Natural killer cell treated with Interleukin-12 subunit alpha and Interleukin-12 subunit beta and Interleukin-15 and Interleukin-18, amount 100 ng/mL, for 72 hours (primary cell): ENCODE results near the gene SLC35F3. TPM values are rescaled to one million over a fixed set of nuclear protein-coding genes. Genes with fewer than 3 reads are reported as not detected.
"Not testable (repeated sequence)": the region's sequence is repeated elsewhere in the genome, so short reads cannot be mapped to it uniquely, and the experiment has no call there.

Source experiments
- ATAC-seq, 2 donors: fragments of 150-1000 bp; cut with Tn5 transposase in 1 of 2; sonication (Bioruptor Pico), chemical (Tn5 transposase) in 1 of 2; 2 replicates each; pipeline ENCODE4 v1.10.0; 2021
- DNase-seq: peaks from one replicate; pipeline ENCODE4 v3.0.0; 2022; ENCODE audit warnings: low spot score
- H3K27ac Mint-ChIP-seq, 2 donors: 1 replicate in 1 of 2; 2 replicates in 1 of 2; pipeline ENCODE4 v1.8.0; 2022; ENCODE audit warnings: mixed read lengths in 2 of 2, mild to moderate bottlenecking in 1 of 2, moderate library complexity in 1 of 2
- H3K27me3 Mint-ChIP-seq, 2 donors: 1 replicate in 1 of 2; 2 replicates in 1 of 2; pipeline ENCODE4 v1.8.0; 2022; ENCODE audit warnings: mixed read lengths in 2 of 2
- H3K36me3 Mint-ChIP-seq: one replicate; pipeline ENCODE4 v1.8.0; 2022; ENCODE audit warnings: mixed read lengths
- H3K4me1 Mint-ChIP-seq, 2 donors: 1 replicate in 1 of 2; 2 replicates in 1 of 2; pipeline ENCODE4 v1.8.0; 2022; ENCODE audit warnings: low read depth in 2 of 2, mixed read lengths in 2 of 2, mild to moderate bottlenecking in 1 of 2
- H3K4me3 Mint-ChIP-seq: one replicate; pipeline ENCODE4 v1.8.0; 2022; ENCODE audit warnings: mixed read lengths
- H3K9me3 Mint-ChIP-seq: 2 replicates; pipeline ENCODE4 v1.8.0; 2022; ENCODE audit warnings: mixed read lengths
- total RNA-seq, 2 donors: library from RNA; stranded (reverse); gene quantifications; one replicate each; pipeline ENCODE4 v1.2.3, GENCODE V29; 2022

SLC35F3 gene
- total RNA-seq, 2 donors from 2014 or later: 0.14 to 0.56 TPM

DNA sequence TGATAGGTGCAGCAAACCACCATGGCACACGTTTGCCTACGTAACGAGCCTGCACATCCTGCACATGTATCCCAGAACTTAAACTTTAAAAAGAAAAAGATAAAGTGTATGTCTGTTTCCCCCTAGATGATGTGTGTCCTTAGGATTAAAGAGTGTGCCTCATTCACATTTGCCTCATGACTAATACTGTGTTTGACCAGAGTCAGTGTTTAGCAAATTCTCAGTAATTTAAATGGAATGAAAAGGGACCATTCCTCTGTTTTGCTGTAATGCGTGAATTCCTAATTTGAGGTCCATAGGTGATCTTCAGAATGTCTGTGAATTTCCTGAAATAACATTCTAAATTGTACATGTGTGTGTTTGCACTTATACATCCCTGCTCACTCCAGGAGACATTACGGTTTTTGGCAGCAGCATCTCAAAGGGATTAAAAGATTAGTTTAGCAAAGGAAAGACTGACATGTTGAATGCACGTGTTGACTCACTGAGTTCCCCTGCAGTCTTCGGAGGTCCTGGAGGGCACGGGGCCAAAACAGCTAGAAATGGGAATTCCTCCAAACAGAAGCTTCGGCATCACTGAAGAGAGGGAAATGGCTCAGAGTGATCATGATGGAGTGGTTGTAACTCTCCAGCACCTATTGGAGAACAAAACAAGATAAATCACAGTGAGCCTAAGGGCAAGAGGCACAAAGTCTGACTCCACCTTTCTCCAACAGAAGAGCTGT, 19.1 kb upstream of the SLC35F3 start:
- H3K9me3 Mint-ChIP-seq: peaks cover 12% of the 10 kb centered on the region
- H3K27me3 Mint-ChIP-seq: peaks cover 2 to 20% of the 10 kb centered on the region in 2 donors
- DNase-seq (no peak), ATAC-seq (no peak)
- no peaks in the 10 kb centered on the region for H3K4me1 Mint-ChIP-seq
- no peaks in the 10 kb centered on the region for H3K36me3 Mint-ChIP-seq
- no peak overlapping the region for H3K27ac Mint-ChIP-seq
- H3K4me3 Mint-ChIP-seq: no peak overlapping the region

DNA sequence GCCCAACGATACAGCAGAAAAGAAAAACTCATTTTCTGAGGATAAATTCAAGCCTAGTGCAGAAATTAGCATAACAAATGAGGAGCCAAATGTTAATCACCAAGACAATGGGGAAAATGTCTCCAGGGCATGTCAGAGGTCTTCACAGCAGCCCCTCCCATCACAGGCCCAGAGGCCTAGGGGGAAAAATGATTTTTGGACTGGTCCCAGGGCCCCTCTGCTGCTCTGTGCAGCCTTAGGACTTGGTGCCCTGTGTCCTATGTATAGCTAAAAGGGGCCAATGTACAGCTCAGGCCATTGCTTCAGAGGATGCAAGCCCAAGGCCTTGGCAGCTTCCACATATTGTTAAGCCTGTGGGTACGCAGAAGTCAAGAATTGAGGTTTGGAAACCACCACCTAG, 13.3 kb upstream of the SLC35F3 start:
- H3K27me3 Mint-ChIP-seq, ATAC-seq, H3K4me1 Mint-ChIP-seq: not testable (repeated sequence)

DNA sequence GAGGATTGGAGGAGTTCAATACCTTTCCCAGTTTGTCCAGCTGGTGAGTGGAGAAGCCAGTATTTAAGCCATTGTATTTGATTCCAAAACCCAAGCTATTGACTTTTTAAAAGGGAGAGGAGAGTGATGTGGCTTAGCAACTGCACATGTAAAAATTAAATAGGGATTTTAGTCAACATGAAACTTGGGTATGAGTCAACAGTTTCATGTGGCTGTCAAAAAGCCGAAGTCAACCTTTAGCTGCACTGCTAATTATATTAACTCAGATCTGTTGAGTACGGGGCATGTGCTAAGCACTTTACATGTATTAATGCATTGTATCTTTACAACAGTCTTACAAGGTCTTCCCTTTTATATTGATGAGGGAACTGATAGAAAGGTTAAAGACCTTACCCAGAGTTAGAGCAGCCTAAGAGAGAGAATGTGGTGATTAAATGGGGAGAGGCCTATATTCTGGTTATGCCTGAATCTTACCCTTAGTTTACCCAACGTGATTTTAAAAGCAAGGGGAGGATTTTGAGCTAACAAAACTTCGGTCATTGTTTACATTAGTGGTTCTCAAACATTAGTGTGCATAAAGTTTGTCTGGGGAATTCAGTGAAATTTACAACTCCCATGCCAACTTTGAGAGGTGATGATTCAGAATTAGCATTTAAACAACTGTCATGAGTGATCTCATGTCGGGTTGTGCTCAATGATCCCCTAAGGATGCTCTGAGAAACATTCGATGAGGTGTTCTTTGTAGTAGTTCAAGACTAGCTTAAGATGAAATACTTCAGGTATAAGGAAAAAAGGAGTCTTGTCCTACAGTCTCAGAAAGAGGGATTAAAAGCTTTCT, 6.9 kb upstream of the SLC35F3 start:
- Mint-ChIP-seq H3K9me3 (no peaks in the 10 kb centered on the region), H3K27me3 (peaks cover 6 to 25% of the 10 kb centered on the region in 2 donors), H3K27ac (no peak overlapping the region), H3K4me1 (no peaks in the 10 kb centered on the region), H3K4me3 (no peak overlapping the region), H3K36me3 (peaks cover 4% of the 10 kb centered on the region)
- DNase-seq: no peak
- peak in 1 of 2 donors; percentile 52 for ATAC-seq

More for the DNA sequence above, 13.3 kb upstream of the SLC35F3 start:
- not testable (repeated sequence) for H3K36me3 Mint-ChIP-seq, H3K27ac Mint-ChIP-seq, H3K4me3 Mint-ChIP-seq, DNase-seq
- H3K9me3 Mint-ChIP-seq: peaks cover 11% of the 10 kb centered on the region

DNA sequence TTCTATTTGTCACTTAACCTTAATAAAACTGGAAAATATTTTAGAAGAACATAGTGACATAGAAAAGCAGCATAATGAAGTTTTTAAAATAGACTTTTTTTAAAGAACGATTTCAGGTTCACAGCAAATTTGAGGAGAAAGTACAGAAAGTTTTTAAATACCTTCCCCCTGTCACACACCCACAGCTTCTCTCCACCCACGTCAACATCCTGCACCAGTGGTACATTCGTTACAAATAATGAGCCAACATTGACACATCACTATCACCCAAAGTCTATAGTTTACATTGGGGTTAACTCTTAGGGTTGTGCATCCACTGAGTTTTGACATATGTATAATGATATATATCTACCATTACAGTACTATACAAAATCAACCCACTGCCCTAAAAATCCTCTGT, 3.0 kb upstream of the SLC35F3 start:
- Mint-ChIP-seq H3K27me3 (peaks cover 25 to 54% of the 10 kb centered on the region in 2 donors), H3K36me3 (peaks cover 12% of the 10 kb centered on the region), H3K27ac (no peak overlapping the region), H3K9me3 (peaks cover 5% of the 10 kb centered on the region), H3K4me1 (peaks cover 3 to 6% of the 10 kb centered on the region in 2 donors), H3K4me3 (no peak overlapping the region)
- no peak for ATAC-seq
- no peak for DNase-seq

DNA sequence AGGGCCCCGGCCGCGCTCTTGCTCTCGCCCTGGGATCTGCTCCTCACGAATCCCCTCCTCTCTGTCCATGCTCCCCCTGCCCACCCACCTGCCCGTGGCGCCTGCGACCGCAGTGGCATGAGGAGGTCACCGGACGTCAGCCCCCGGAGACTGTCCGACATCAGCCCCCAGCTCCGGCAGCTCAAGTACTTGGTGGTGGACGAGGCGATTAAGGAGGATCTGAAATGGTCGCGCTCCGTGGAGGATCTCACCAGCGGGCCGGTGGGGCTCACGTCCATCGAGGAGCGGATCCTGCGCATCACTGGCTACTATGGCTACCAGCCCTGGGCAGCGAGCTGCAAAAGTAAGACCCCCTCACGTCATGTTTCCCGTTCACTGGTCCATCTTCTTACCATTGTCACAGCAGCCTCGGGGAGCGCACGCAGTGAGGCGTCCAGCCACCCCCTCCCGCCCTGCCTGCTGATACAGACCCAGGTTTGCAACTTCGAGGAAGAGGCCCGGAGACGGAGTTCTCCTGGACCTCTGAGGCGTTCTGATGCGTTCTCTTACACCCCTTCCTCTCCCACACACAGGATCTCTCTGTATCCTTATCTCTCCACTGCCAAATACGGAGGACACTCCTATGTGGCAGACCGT, 1.1 kb downstream of the SLC35F3 start:
- peaks cover 35 to 60% of the 10 kb centered on the region in 2 donors for H3K27me3 Mint-ChIP-seq
- peaks cover 8% of the 10 kb centered on the region for H3K36me3 Mint-ChIP-seq
- DNase-seq: no peak
- H3K9me3 Mint-ChIP-seq: peaks cover 5% of the 10 kb centered on the region
- H3K27ac Mint-ChIP-seq: no peak overlapping the region
- H3K4me3 Mint-ChIP-seq: no peak overlapping the region
- ATAC-seq: peak; percentile 15 to 31
- H3K4me1 Mint-ChIP-seq: peaks cover 3 to 6% of the 10 kb centered on the region in 2 donors

DNA sequence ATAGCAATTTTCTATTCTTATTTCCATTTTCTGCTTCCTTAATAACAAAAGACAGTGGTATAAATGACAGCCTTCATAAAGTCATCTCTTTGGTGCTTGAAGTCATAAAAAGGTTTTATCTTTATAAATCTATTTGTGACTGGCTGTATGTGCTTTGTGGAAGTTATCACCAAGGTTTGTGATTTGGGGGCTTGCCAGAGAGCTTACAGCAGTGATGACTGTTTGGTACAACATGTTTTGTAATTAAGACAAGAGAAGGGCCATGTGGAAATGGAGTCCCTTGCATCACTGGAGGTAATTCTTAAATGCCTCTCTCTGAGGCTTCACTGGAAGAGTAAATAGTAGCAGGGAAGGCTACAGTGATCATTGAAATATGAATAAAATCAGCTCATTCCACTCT, 2.7 kb downstream of the SLC35F3 start:
- Mint-ChIP-seq H3K36me3 (peaks cover 8% of the 10 kb centered on the region), H3K27me3 (peaks cover 32 to 66% of the 10 kb centered on the region in 2 donors), H3K4me3 (no peak overlapping the region), H3K27ac (no peak overlapping the region), H3K9me3 (peaks cover 5% of the 10 kb centered on the region), H3K4me1 (peaks cover 3 to 6% of the 10 kb centered on the region in 2 donors)
- no peak for DNase-seq
- ATAC-seq: no peak

DNA sequence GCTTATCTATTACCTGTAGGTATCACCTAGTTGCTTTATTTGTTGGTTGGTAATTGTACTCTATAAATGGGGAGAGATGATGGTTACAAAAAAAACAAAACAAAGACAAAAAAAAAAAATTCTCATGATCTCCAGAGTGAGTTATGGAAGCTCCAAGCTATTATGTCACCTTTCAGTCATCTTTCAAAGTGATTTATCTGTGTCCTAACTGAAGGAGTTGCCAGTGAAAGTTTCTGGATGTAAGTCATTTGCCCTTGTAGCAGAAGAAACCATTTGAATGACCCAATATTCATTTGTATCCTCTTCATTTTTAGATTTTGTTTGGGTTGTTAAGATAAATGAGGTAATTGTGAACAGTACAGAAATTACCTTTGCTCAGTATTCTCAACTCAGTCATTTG, 3.6 kb downstream of the SLC35F3 start:
- peaks cover 8% of the 10 kb centered on the region for H3K36me3 Mint-ChIP-seq
- H3K4me1 Mint-ChIP-seq: peaks cover 3 to 6% of the 10 kb centered on the region in 2 donors
- H3K9me3 Mint-ChIP-seq: peaks cover 5% of the 10 kb centered on the region
- peaks cover 29 to 58% of the 10 kb centered on the region in 2 donors for H3K27me3 Mint-ChIP-seq
- no peak for DNase-seq
- no peak for ATAC-seq
- H3K27ac Mint-ChIP-seq: no peak overlapping the region
- H3K4me3 Mint-ChIP-seq: no peak overlapping the region

DNA sequence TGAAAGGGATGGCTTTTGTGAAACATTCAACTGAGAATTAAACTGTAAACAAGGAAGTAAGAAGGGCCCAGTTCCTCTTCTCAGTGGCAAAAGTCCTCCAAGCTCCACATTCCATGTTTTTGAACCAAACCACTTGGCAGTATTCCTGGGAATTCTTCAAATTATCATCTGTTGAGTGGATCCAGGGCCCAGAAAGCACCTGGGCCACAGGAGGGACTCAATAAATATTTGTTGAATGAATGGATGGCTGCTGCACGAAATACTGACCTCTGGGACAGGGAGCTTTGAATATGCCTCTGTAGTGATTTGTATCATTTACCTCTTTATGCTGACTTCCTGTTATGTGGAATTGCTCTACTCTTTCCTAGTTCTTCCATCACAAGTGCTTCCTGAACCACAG, 4.7 kb downstream of the SLC35F3 start:
- Mint-ChIP-seq H3K36me3 (peaks cover 3% of the 10 kb centered on the region), H3K4me1 (peaks cover 2 to 3% of the 10 kb centered on the region in 2 donors), H3K27me3 (peaks cover 25 to 49% of the 10 kb centered on the region in 2 donors), H3K27ac (no peak overlapping the region), H3K9me3 (peaks cover 4% of the 10 kb centered on the region), H3K4me3 (no peak overlapping the region)
- DNase-seq (no peak), ATAC-seq (no peak)

DNA sequence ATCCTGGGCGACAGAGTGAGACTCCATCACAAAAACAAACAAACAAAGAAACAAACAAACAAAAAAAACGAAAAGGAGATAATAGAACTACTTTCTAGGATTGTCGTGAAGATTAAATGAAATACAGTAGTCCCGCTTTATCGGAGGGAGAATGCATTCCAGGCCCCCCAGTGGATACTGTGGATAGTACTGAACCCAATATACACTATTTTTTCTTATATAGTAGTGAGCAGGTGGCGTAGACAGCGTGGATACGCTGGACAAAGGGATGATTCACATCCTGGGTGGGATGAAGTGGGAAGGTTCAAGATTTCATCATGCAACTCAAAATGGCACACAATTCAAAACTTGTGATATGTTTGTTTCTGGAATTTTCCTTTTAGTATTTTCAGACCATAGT, 8.0 kb downstream of the SLC35F3 start:
- peaks cover 10 to 28% of the 10 kb centered on the region in 2 donors for H3K27me3 Mint-ChIP-seq
- no peak overlapping the region for H3K27ac Mint-ChIP-seq

DNA sequence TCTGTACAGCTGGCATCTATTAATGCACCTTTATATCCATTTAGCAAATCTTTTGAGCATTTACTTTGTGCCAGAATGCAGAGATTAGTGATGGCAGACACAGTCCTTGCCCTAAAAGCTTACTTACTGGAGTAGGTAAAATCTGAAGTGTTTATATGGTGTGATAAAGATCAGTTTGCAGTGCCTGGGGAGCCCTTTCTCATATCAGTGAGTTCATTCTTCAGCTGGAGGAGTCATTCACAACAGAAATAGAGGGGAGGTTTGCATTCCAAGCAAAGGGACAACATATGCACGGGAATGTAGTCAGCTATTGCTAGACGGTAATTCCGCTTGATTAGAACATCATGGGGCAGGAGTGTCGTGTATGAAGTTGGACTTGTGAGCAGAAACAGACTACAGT, 8.4 kb downstream of the SLC35F3 start:
- H3K27ac Mint-ChIP-seq: no peak overlapping the region
- no peaks in the 10 kb centered on the region for H3K9me3 Mint-ChIP-seq
- no peaks in the 10 kb centered on the region for H3K4me1 Mint-ChIP-seq
- peaks cover 9 to 23% of the 10 kb centered on the region in 2 donors for H3K27me3 Mint-ChIP-seq
- ATAC-seq (no peak), DNase-seq (no peak)
- no peak overlapping the region for H3K4me3 Mint-ChIP-seq
- H3K36me3 Mint-ChIP-seq: no peaks in the 10 kb centered on the region

More for the DNA sequence above, 8.0 kb downstream of the SLC35F3 start:
- ATAC-seq (no peak), DNase-seq (no peak)
- no peaks in the 10 kb centered on the region for H3K36me3 Mint-ChIP-seq
- no peaks in the 10 kb centered on the region for H3K9me3 Mint-ChIP-seq
- no peaks in the 10 kb centered on the region for H3K4me1 Mint-ChIP-seq
- no peak overlapping the region for H3K4me3 Mint-ChIP-seq

DNA sequence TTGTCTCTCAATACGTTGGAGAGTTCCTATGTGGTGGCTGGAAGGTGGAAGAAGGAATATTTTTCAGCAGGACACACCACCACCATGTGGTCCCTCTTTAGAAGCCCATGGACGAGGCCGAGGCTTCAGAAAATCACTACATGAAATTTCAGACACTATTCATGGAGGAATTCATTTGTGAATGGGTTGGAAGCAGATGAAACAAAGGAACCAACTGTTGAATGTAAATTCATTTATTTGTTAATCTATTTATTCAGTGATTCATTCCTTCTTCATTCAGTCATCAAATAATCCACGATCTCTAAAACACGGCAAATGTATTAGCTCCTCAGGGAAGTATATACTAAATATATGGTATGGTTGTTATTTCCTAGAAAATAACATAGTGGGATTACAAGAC, 12.2 kb downstream of the SLC35F3 start:
- Mint-ChIP-seq H3K36me3 (no peaks in the 10 kb centered on the region), H3K27me3 (no peaks in the 10 kb centered on the region), H3K27ac (no peak overlapping the region), H3K9me3 (peaks cover 3% of the 10 kb centered on the region), H3K4me1 (no peaks in the 10 kb centered on the region), H3K4me3 (no peak overlapping the region)
- ATAC-seq: no peak
- no peak for DNase-seq

DNA sequence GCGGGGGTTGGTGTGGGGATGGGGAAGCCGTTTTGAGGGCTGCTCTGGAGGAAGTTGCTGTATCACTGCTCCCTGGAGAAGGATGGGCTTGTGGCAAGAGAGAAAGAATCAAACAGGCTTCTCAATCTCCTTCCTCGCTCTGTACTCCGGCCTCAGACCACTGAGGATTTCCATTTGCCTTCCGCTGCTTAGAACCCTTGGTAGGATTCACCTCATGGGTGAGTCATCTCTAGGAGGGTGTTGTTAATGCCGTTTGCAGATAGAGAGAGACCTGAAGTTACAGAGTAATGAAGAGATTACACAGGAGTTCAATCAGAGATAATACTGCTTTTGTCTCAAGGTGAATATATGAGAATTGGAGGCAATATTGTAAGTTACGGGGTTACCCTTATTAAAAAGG, 15.3 kb downstream of the SLC35F3 start:
- no peaks in the 10 kb centered on the region for H3K4me1 Mint-ChIP-seq
- DNase-seq: no peak
- ATAC-seq: no peak
- H3K4me3 Mint-ChIP-seq: no peak overlapping the region
- peaks cover 4% of the 10 kb centered on the region for H3K36me3 Mint-ChIP-seq
- no peak overlapping the region for H3K27ac Mint-ChIP-seq
- peaks cover 0 to 7% of the 10 kb centered on the region in 2 donors for H3K27me3 Mint-ChIP-seq
- peaks cover 10% of the 10 kb centered on the region for H3K9me3 Mint-ChIP-seq

DNA sequence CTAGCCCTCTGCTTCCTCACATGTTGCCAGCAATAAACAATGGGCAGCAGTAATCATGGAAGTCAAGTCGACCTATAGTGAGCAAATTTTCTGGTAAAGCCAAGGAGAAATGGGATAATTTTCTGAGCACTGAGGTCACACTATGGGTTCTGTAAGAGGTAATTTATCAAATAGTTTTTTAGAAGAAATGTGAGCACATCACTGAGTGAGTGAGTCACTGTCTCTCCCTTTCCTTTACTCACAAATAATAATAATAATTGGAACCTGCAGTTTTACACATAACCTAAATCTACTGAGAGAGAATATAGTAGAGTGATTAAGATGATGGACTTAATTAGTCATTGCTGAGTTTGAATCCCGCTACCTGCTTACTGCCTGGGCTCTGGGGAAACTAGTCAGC, 23.6 kb downstream of the SLC35F3 start:
- peaks cover 4% of the 10 kb centered on the region for H3K36me3 Mint-ChIP-seq
- no peaks in the 10 kb centered on the region for H3K4me1 Mint-ChIP-seq
- peaks cover 9% of the 10 kb centered on the region for H3K9me3 Mint-ChIP-seq
- ATAC-seq (no peak), DNase-seq (no peak)
- H3K4me3 Mint-ChIP-seq: no peak overlapping the region
- H3K27ac Mint-ChIP-seq: no peak overlapping the region
- H3K27me3 Mint-ChIP-seq: peaks cover 0 to 8% of the 10 kb centered on the region in 2 donors

DNA sequence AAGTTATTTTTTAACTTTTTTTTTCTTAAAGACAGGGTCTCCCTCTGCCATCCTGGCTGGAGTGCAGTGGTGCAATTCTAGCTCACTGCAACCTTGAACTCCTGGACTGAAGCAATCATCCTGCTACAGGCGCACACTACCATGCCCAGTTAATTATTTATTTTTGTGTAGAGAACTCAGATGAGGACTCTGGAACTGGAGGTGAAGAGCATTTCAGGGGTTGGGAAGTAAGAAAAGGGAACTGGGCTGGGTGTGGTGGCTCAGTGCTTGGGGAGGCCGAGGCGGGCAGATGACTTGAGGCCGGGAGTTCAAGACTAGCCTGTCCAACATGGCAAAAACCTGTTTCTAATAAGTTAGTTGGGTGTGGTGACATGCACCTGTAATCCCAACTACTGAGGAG, 28.9 kb downstream of the SLC35F3 start:
- DNase-seq (no peak), ATAC-seq (no peak)
- H3K36me3 Mint-ChIP-seq: no peaks in the 10 kb centered on the region
- H3K4me3 Mint-ChIP-seq: no peak overlapping the region
- no peaks in the 10 kb centered on the region for H3K4me1 Mint-ChIP-seq
- peaks cover 3 to 24% of the 10 kb centered on the region in 2 donors for H3K27me3 Mint-ChIP-seq
- no peaks in the 10 kb centered on the region for H3K9me3 Mint-ChIP-seq
- H3K27ac Mint-ChIP-seq: no peak overlapping the region
